ENCODE measurements around the gene ISCU. TPM values are rescaled to one million over a fixed set of nuclear protein-coding genes. Genes with fewer than 3 reads are reported as not detected.

ISCU gene
- total and polyA plus RNA-seq, 4 donors, result 129 to 297 (median 203) TPM

- no peaks in the 10 kb centered on the region for H3K9me3 ChIP-seq (ENCODE audit: control insufficient read depth, low read length)
- 84 to 87% methylated on average over 15 of the region's 15 CpGs for WGBS, 2 donors
- intact Hi-C loops (cut with DNase I), result no loop called here
- H3K27me3 ChIP-seq (ENCODE audit: control insufficient read depth in 1 of 2, insufficient read depth in 2 of 2, low read length in 1 of 2), result no peaks in the 10 kb centered on the region
- H3K4me1 ChIP-seq (ENCODE audit: control insufficient read depth in 1 of 2, insufficient read depth in 2 of 2, low read length in 2 of 2), result no peaks in the 10 kb centered on the region
- DNase-seq (no peak), ATAC-seq (ENCODE audit: low FRiP score) (no peak)
- H3K27ac ChIP-seq (ENCODE audit: low read depth in 1 of 2, low read length in 2 of 2), result no peak overlapping the region
- peaks cover 9 to 10% of the 10 kb centered on the region in 2 donors for H3K36me3 ChIP-seq (ENCODE audit: control insufficient read depth in 1 of 2, insufficient read depth in 2 of 2, low read length in 1 of 2)
- H3K4me3 ChIP-seq (ENCODE audit: low read length in 2 of 2), result no peak overlapping the region
Measured at GRCh38 chr12:108531929-108532848, 30.2 kb upstream of the ISCU start.

DNA sequence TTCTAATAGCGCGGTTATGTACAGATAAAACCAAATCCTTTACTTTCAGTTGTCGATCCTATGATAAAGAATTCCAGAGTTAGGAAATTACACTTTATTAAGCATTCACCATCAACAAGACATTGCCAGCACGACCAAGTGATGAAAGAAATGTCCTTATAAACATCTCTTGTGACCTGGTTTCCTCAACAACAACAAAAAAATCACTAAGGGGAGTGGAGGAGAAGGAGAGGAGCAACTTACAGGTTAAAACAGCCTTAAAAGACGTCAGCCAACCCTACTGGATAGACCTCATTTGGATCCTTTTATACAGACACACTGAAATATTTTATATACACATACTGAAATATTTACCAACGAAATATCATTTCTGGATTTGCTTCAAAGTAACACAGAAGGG is 24.2 kb upstream of the ISCU start:
- DNase-seq (no peak), ATAC-seq (ENCODE audit: low FRiP score) (no peak)
- H3K4me3 ChIP-seq (ENCODE audit: low read length in 2 of 2), result no peak overlapping the region
- no peak overlapping the region for H3K27ac ChIP-seq (ENCODE audit: low read depth in 1 of 2, low read length in 2 of 2)
- H3K27me3 ChIP-seq (ENCODE audit: control insufficient read depth in 1 of 2, insufficient read depth in 2 of 2, low read length in 1 of 2), result no peaks in the 10 kb centered on the region
- 73 to 74% methylated on average over 6 of the region's 6 CpGs for WGBS, 2 donors
- intact Hi-C loops (cut with DNase I), result no loop called here
- peaks cover 6 to 7% of the 10 kb centered on the region in 2 donors for H3K36me3 ChIP-seq (ENCODE audit: control insufficient read depth in 1 of 2, insufficient read depth in 2 of 2, low read length in 1 of 2)
- no peaks in the 10 kb centered on the region for H3K4me1 ChIP-seq (ENCODE audit: control insufficient read depth in 1 of 2, insufficient read depth in 2 of 2, low read length in 2 of 2)
- no peaks in the 10 kb centered on the region for H3K9me3 ChIP-seq (ENCODE audit: control insufficient read depth, low read length)

DNA sequence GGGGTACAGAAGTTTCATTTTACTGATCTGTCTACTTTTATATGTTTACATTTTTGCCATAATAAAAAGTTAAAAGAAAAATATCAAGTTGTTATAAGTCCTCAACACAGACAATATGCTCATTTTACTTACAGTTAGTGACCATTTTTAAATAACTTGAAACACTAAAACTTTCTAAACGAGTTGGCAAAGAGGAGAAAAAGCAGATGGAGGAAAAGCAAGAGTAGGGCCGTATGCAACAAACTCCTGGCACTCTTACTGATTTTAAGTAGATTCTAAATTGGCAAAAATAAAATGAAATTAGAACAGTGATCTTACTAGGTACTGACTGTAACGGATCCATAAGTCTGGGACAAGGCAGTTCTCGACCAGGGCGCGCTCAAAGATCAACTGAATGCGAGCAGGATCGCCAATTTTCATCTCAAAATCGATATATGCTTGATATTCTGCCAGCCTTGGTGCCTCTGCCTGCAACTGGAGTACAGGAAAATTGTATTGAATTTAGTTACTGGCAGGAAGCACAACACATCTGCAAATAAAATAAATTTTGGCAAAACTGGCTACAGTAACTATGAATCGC is 23.7 kb upstream of the ISCU start:
- 92 to 93% methylated on average over 10 of the region's 10 CpGs for WGBS, 2 donors
- H3K9me3 ChIP-seq (ENCODE audit: control insufficient read depth, low read length), result no peaks in the 10 kb centered on the region
- ATAC-seq (ENCODE audit: low FRiP score) (no peak), DNase-seq (no peak)
- H3K27ac ChIP-seq (ENCODE audit: low read depth in 1 of 2, low read length in 2 of 2), result no peak overlapping the region
- H3K27me3 ChIP-seq (ENCODE audit: control insufficient read depth in 1 of 2, insufficient read depth in 2 of 2, low read length in 1 of 2), result no peaks in the 10 kb centered on the region
- no peaks in the 10 kb centered on the region for H3K4me1 ChIP-seq (ENCODE audit: control insufficient read depth in 1 of 2, insufficient read depth in 2 of 2, low read length in 2 of 2)
- H3K4me3 ChIP-seq (ENCODE audit: low read length in 2 of 2), result no peak overlapping the region
- intact Hi-C loops (cut with DNase I), result no loop called here
- H3K36me3 ChIP-seq (ENCODE audit: control insufficient read depth in 1 of 2, insufficient read depth in 2 of 2, low read length in 1 of 2), result peaks cover 4 to 7% of the 10 kb centered on the region in 2 donors

DNA sequence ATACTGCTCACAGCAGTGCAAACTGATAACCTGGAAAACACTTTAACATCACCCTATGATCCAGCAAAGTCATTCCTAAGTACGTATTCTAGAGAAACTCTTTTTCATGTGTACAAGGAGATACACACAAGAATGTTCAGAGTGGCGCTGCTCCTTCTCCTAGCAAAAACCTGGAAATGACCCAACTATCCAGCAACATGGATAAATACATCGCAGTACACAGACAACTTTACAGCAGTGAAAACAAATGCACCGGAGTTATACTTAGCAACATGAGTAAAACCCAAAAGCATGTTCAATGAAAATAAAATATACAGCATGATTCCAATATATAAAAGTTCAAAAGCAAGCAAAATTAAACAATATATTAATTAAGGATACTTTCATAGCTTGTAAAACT is 20.1 kb upstream of the ISCU start:
- DNase-seq (no peak), ATAC-seq (ENCODE audit: low FRiP score) (no peak)
- H3K4me1 ChIP-seq (ENCODE audit: control insufficient read depth in 1 of 2, insufficient read depth in 2 of 2, low read length in 2 of 2), result no peaks in the 10 kb centered on the region
- no peak overlapping the region for H3K27ac ChIP-seq (ENCODE audit: low read depth in 1 of 2, low read length in 2 of 2)
- no peak overlapping the region for H3K4me3 ChIP-seq (ENCODE audit: low read length in 2 of 2)
- no peaks in the 10 kb centered on the region for H3K27me3 ChIP-seq (ENCODE audit: control insufficient read depth in 1 of 2, insufficient read depth in 2 of 2, low read length in 1 of 2)
- 72 to 73% methylated on average over 4 of the region's 4 CpGs for WGBS, 2 donors
- H3K9me3 ChIP-seq (ENCODE audit: control insufficient read depth, low read length), result no peaks in the 10 kb centered on the region
- H3K36me3 ChIP-seq (ENCODE audit: control insufficient read depth in 1 of 2, insufficient read depth in 2 of 2, low read length in 1 of 2), result peaks cover 2 to 10% of the 10 kb centered on the region in 2 donors
- intact Hi-C loops (cut with DNase I), result no loop called here

GRCh38 chr12:108543652-108544051 is 18.7 kb upstream of the ISCU start:
- no peaks in the 10 kb centered on the region for H3K9me3 ChIP-seq (ENCODE audit: control insufficient read depth, low read length)
- no peak overlapping the region for H3K4me3 ChIP-seq (ENCODE audit: low read length in 2 of 2)
- no peak for ATAC-seq (ENCODE audit: low FRiP score)
- H3K4me1 ChIP-seq (ENCODE audit: control insufficient read depth in 1 of 2, insufficient read depth in 2 of 2, low read length in 2 of 2), result no peaks in the 10 kb centered on the region
- no peak for DNase-seq
- WGBS, 2 donors, result 84 to 85% methylated on average over 3 of the region's 3 CpGs
- H3K27ac ChIP-seq (ENCODE audit: low read depth in 1 of 2, low read length in 2 of 2), result no peak overlapping the region
- peaks cover 2 to 8% of the 10 kb centered on the region in 2 donors for H3K36me3 ChIP-seq (ENCODE audit: control insufficient read depth in 1 of 2, insufficient read depth in 2 of 2, low read length in 1 of 2)
- no peaks in the 10 kb centered on the region for H3K27me3 ChIP-seq (ENCODE audit: control insufficient read depth in 1 of 2, insufficient read depth in 2 of 2, low read length in 1 of 2)
- intact Hi-C loops (cut with DNase I), result no loop called here

DNA sequence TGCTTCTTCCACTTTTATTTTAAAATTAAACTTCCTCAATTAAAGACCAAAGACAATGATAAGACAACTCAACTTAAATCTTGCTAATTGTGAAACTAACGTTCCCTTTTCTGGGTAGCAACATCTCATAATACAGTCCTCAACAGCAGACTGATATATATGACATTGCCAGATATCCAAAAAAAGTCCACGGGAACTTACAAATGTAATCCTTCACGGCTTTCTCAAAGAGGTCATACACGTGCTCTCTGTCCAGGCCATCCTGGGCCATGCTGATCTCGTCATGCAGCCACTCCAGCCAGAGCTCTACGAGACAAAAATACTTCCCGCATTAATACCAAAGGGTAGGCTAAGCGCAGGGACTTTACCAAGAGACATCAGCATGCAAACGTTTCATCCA is 14.7 kb upstream of the ISCU start:
- Histone ChIP-seq H3K27me3 (ENCODE audit: control insufficient read depth in 1 of 2, insufficient read depth in 2 of 2, low read length in 1 of 2) (no peaks in the 10 kb centered on the region), H3K4me1 (ENCODE audit: control insufficient read depth in 1 of 2, insufficient read depth in 2 of 2, low read length in 2 of 2) (no peaks in the 10 kb centered on the region), H3K36me3 (ENCODE audit: control insufficient read depth in 1 of 2, insufficient read depth in 2 of 2, low read length in 1 of 2) (peaks cover 2 to 8% of the 10 kb centered on the region in 2 donors), H3K9me3 (ENCODE audit: control insufficient read depth, low read length) (no peaks in the 10 kb centered on the region), H3K27ac (ENCODE audit: low read depth in 1 of 2, low read length in 2 of 2) (no peak overlapping the region), H3K4me3 (ENCODE audit: low read length in 2 of 2) (no peak overlapping the region)
- ATAC-seq (ENCODE audit: low FRiP score) (no peak), DNase-seq (no peak)
- intact Hi-C loops (cut with DNase I), result no loop called here
- WGBS, 2 donors, result 77% methylated on average over 9 of the region's 9 CpGs

DNA sequence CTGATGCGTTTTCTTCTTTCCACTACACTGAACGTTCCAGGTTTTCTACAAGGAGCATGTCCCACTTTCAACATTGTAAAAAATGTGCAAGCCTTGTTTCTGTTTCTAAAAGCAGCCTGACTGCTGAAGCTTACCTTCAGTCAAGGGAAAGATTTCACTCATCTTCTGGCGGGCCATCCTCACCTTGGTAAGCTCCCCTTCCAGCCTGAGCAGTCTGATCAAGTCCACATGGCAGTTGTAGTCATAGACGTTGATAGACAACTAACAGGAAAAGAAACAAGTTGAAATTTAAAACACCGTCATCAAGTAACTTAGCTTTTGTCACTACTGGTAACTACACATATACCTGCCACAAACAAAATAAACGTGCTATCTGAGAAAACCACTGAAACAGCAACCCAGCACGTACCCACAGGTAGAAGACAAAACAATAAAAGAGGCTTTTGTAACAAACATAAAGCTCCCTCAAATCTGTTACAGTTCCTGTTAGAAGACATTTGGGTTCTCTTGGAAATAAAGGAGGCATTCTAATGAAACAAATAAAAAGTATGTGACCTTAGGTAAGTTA is 13.4 kb upstream of the ISCU start:
- H3K4me3 ChIP-seq (ENCODE audit: low read length in 2 of 2), result no peak overlapping the region
- H3K9me3 ChIP-seq (ENCODE audit: control insufficient read depth, low read length), result no peaks in the 10 kb centered on the region
- DNase-seq (no peak), ATAC-seq (ENCODE audit: low FRiP score) (no peak)
- intact Hi-C loops (cut with DNase I), result no loop called here
- H3K27me3 ChIP-seq (ENCODE audit: control insufficient read depth in 1 of 2, insufficient read depth in 2 of 2, low read length in 1 of 2), result no peaks in the 10 kb centered on the region
- H3K4me1 ChIP-seq (ENCODE audit: control insufficient read depth in 1 of 2, insufficient read depth in 2 of 2, low read length in 2 of 2), result no peaks in the 10 kb centered on the region
- WGBS, 2 donors, result 50 to 51% methylated on average over 7 of the region's 7 CpGs
- H3K36me3 ChIP-seq (ENCODE audit: control insufficient read depth in 1 of 2, insufficient read depth in 2 of 2, low read length in 1 of 2), result peaks cover 2 to 6% of the 10 kb centered on the region in 2 donors
- no peak overlapping the region for H3K27ac ChIP-seq (ENCODE audit: low read depth in 1 of 2, low read length in 2 of 2)

DNA sequence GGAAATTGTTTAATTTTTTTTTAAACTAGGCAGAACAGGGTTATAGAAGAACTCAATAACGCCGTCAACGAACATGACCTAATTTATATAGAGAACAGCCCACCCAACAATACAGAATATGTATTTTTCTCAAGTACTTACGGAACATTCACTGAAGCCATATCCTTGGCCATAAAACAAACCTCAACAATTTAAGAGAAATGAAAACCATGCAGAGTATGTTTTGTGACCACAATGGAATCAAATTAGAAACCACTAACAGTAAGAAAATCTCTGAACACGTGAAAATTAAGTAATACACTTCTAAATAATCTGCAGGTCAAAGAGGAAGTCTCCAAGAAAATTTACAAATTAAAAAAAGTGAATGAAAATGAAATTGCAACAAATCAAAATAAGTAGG is 10.9 kb upstream of the ISCU start:
- no peaks in the 10 kb centered on the region for H3K36me3 ChIP-seq (ENCODE audit: control insufficient read depth in 1 of 2, insufficient read depth in 2 of 2, low read length in 1 of 2)
- H3K27me3 ChIP-seq (ENCODE audit: control insufficient read depth in 1 of 2, insufficient read depth in 2 of 2, low read length in 1 of 2), result no peaks in the 10 kb centered on the region
- DNase-seq (no peak), ATAC-seq (ENCODE audit: low FRiP score) (no peak)
- no peaks in the 10 kb centered on the region for H3K9me3 ChIP-seq (ENCODE audit: control insufficient read depth, low read length)
- H3K27ac ChIP-seq (ENCODE audit: low read depth in 1 of 2, low read length in 2 of 2), result no peak overlapping the region
- H3K4me1 ChIP-seq (ENCODE audit: control insufficient read depth in 1 of 2, insufficient read depth in 2 of 2, low read length in 2 of 2), result no peaks in the 10 kb centered on the region
- H3K4me3 ChIP-seq (ENCODE audit: low read length in 2 of 2), result no peak overlapping the region
- WGBS, 2 donors, result 79% methylated on average over 5 of the region's 5 CpGs
- intact Hi-C loops (cut with DNase I), result no loop called here
